ENCODE measurements around the gene PEX11A. TPM values are rescaled to one million over a fixed set of nuclear protein-coding genes. Genes with fewer than 3 reads are reported as not detected.

The PEX11A gene
- total RNA-seq, 1 donor from 2014 or later: 1.1 TPM

DNA sequence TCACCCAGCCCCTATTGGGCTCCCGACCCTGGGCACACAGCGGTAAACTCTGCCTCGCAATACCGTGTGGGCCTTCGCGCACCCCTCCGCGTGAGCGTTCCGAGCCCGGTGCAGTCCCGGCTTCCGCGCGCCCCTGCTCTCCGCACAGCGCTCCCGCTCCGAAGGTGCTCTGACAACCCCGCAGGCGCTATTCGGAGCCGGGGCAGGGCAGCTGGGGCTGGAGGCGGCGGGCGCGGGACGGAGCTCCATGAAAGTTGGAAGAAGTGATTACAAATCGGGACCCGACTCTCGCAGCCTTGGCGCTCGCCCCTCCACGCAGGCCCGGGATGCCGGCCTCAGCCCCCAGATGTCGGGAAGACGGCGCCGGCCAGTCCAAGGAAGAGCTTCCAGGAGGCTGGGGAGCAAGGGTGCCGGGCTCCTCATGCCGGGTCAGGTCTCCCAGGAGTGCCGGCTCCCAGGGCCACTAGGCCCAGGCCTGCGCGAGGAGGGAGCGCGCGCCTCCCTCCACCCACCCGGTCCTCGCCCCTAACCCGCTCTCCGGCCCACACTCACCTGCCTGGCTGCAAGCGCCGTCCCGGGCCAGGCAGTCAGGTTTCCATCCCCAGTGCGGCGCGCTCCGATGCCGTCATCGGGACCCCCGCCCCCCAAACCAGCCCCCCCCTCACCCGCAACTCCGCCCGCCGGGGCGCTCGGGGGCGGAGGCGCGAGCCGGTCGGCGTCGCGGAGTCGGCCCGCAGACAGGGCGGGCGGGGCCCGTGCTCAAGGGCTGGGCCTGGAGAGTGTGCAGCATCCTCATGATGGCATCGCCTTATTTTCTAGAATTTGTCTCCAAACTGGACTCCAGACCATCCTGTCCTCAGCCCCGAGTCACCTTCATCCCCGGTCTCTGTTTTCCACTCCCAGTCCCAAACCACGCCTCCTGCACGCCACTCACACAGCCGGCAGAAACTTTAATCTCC lies 35.4 kb downstream of the PEX11A start, which contains the start of gene KIF7:
Gene KIF7, minus strand, starts transcription at position 621 of the 959 bp plus-strand sequence. CDS start 2,537 bp downstream, outside the sequence.
- peaks cover 4% of the 10 kb centered on the region for H3K36me3 Mint-ChIP-seq (ENCODE audit: unreplicated experiment)
- peaks cover 9% of the 10 kb centered on the region for H3K27me3 Mint-ChIP-seq (ENCODE audit: unreplicated experiment)
- TF ChIP-seq, protein P1, sequence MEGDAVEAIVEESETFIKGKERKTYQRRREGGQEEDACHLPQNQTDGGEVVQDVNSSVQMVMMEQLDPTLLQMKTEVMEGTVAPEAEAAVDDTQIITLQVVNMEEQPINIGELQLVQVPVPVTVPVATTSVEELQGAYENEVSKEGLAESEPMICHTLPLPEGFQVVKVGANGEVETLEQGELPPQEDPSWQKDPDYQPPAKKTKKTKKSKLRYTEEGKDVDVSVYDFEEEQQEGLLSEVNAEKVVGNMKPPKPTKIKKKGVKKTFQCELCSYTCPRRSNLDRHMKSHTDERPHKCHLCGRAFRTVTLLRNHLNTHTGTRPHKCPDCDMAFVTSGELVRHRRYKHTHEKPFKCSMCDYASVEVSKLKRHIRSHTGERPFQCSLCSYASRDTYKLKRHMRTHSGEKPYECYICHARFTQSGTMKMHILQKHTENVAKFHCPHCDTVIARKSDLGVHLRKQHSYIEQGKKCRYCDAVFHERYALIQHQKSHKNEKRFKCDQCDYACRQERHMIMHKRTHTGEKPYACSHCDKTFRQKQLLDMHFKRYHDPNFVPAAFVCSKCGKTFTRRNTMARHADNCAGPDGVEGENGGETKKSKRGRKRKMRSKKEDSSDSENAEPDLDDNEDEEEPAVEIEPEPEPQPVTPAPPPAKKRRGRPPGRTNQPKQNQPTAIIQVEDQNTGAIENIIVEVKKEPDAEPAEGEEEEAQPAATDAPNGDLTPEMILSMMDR (IDR thresholded peaks at IDR 0.05; ENCODE audit: partially characterized antibody, unreplicated experiment): no peak
- peak within 1 kb of the TSS; percentile 93 for H3K4me3 Mint-ChIP-seq (ENCODE audit: unreplicated experiment)
- H3K9me3 Mint-ChIP-seq (ENCODE audit: unreplicated experiment): peaks cover 10% of the 10 kb centered on the region
- peaks cover 5% of the 10 kb centered on the region for H3K4me1 Mint-ChIP-seq (ENCODE audit: low read depth, unreplicated experiment)
- peak; percentile 63 for DNase-seq
- peak within 1 kb of the TSS; percentile 8 for H3K27ac Mint-ChIP-seq (ENCODE audit: unreplicated experiment)

DNA sequence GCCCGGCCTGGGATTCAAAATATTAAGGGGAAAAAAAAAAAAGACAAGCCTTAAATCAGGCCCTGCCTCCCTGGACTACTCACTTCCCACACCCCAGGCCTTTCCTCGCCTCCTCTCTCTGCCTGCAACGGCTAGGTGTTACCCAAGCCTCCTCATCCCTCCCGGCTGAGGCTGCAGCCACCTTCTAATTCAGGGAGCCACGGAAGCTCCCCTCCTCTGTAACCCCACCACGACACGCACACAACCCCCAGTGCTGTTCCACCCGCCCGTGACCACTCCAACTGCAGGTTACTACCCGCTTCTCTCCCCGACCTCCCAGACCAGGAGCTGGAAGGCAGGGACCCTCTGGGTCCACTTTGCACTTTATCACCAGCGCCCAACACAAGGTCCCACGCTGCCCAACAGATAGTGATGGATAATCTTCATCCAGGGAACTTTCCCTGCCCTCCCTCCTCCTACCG lies 36.2 kb downstream of the PEX11A start:
- TF ChIP-seq, protein P1 (IDR thresholded peaks at IDR 0.05; ENCODE audit: partially characterized antibody, unreplicated experiment): no peak
- H3K27ac Mint-ChIP-seq (ENCODE audit: unreplicated experiment): no peak overlapping the region
- H3K36me3 Mint-ChIP-seq (ENCODE audit: unreplicated experiment): peaks cover 4% of the 10 kb centered on the region
- H3K27me3 Mint-ChIP-seq (ENCODE audit: unreplicated experiment): peaks cover 9% of the 10 kb centered on the region
- H3K4me3 Mint-ChIP-seq (ENCODE audit: unreplicated experiment): peak overlapping the region; percentile 79
- H3K4me1 Mint-ChIP-seq (ENCODE audit: low read depth, unreplicated experiment): peaks cover 5% of the 10 kb centered on the region
- H3K9me3 Mint-ChIP-seq (ENCODE audit: unreplicated experiment): peaks cover 12% of the 10 kb centered on the region
- DNase-seq: no peak

DNA sequence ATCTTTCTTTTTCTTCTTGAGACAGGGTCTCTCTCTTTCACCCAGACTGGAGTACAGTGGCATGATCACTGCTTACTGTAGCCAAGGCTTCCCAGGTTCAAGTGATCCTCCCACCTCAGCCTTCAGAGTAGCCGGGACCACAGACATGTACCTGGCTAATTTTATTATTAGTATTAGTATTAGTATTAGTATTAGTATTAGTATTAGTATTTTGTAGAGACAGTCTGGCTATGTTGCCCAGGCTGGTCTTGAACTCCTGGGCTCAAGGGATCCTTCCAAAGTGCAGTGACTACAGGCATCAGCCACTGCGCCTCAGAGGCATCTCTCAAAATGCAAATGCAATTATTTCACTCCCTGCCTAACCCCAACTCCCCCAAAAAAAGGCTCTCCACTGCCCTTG lies 37.0 kb downstream of the PEX11A start:
- Mint-ChIP-seq H3K27me3 (ENCODE audit: unreplicated experiment) (peaks cover 7% of the 10 kb centered on the region), H3K4me1 (ENCODE audit: low read depth, unreplicated experiment) (peaks cover 5% of the 10 kb centered on the region), H3K36me3 (ENCODE audit: unreplicated experiment) (peaks cover 4% of the 10 kb centered on the region), H3K4me3 (ENCODE audit: unreplicated experiment) (no peak overlapping the region), H3K27ac (ENCODE audit: unreplicated experiment) (no peak overlapping the region), H3K9me3 (ENCODE audit: unreplicated experiment) (peaks cover 12% of the 10 kb centered on the region)
- TF ChIP-seq, protein P1 (IDR thresholded peaks at IDR 0.05; ENCODE audit: partially characterized antibody, unreplicated experiment): no peak
- no peak for DNase-seq

DNA sequence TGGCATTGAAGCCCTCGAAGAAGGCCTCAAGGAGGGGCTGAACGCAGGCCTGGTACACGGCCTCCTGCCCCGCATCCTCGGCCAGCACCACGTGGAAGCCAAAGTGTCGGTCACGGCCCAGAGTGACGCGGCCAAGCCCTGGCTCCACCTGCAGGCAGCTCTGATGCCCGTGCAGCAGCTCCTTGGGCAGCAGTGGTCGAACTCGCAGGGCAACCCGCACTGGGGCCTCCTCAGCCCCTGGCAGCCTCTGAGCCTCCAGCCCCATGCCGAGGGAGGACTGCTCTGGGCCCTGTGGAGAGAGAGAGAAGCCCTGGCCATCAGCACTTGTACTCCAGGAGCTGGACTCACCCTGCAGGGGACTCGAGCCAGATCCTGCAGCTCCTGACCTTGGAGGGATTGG lies 37.9 kb downstream of the PEX11A start:
- peaks cover 5% of the 10 kb centered on the region for H3K4me1 Mint-ChIP-seq (ENCODE audit: low read depth, unreplicated experiment)
- H3K27me3 Mint-ChIP-seq (ENCODE audit: unreplicated experiment): peaks cover 7% of the 10 kb centered on the region
- H3K27ac Mint-ChIP-seq (ENCODE audit: unreplicated experiment): no peak overlapping the region
- TF ChIP-seq, protein P1 (IDR thresholded peaks at IDR 0.05; ENCODE audit: partially characterized antibody, unreplicated experiment): no peak
- peaks cover 4% of the 10 kb centered on the region for H3K36me3 Mint-ChIP-seq (ENCODE audit: unreplicated experiment)
- DNase-seq: no peak
- peaks cover 12% of the 10 kb centered on the region for H3K9me3 Mint-ChIP-seq (ENCODE audit: unreplicated experiment)
- H3K4me3 Mint-ChIP-seq (ENCODE audit: unreplicated experiment): no peak overlapping the region

DNA sequence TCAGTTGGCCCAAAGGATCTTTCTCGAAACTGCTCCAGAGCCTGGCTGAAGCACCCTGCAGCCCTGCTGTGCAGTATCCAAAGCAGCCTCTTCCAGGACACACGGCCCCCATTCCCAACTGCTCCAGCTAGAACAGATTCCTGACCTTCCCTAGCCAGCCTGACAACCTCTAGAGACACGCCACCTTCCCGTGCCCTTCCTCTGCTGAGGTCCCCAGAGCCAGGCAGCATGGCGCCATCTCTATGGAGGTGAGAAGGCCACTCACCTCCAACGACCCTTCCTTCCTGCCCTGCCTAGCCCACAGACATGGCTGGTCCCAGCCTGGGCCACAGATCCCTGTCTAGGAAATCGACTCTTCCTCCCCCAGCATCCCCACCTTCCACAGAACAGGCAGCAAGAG lies 38.4 kb downstream of the PEX11A start:
- Mint-ChIP-seq H3K36me3 (ENCODE audit: unreplicated experiment) (peaks cover 4% of the 10 kb centered on the region), H3K9me3 (ENCODE audit: unreplicated experiment) (peaks cover 12% of the 10 kb centered on the region), H3K4me1 (ENCODE audit: low read depth, unreplicated experiment) (peaks cover 5% of the 10 kb centered on the region), H3K27me3 (ENCODE audit: unreplicated experiment) (peaks cover 10% of the 10 kb centered on the region), H3K4me3 (ENCODE audit: unreplicated experiment) (no peak overlapping the region), H3K27ac (ENCODE audit: unreplicated experiment) (no peak overlapping the region)
- DNase-seq: no peak
- TF ChIP-seq, protein P1 (IDR thresholded peaks at IDR 0.05; ENCODE audit: partially characterized antibody, unreplicated experiment): no peak

Measured in glutamatergic neuron (in vitro differentiated cells).